Upper lobe of left lung (tissue), 4 donors: ENCODE measurements around the gene KRTAP10-8.

Experiments used
- CTCF ChIP-seq, 6 experiments: fragments of 450-650 bp in 4 of 6; fragments of 200-600 bp in 2 of 6; sonication (generic) in 2 of 6; IDR thresholded peaks; one replicate each; pipeline ENCODE4 v1.5.1; 2016 to 2019; ENCODE audit warnings: antibody characterized with exemption in 6 of 6
- EP300 ChIP-seq, 4 donors: sonication (generic); formaldehyde crosslinking; IDR thresholded peaks; one replicate each; pipeline ENCODE4 v1.5.1; 2017; ENCODE audit warnings: antibody characterized with exemption in 4 of 4, control low read depth in 2 of 4

- no peak for TF ChIP-seq CTCF (IDR thresholded peaks at IDR 0.05)
- TF ChIP-seq EP300 (IDR thresholded peaks at IDR 0.05) = no peak
Observed at GRCh38 chr21:44637018-44637850, 25.4 kb downstream of the KRTAP10-8 start, which contains the start of gene KRTAP10-10.
